ENCODE data around the gene PIAS3.
A peak's percentile ranks its signal among the peaks of the same experiment; 100 is the strongest.

Gene PIAS3

DNA sequence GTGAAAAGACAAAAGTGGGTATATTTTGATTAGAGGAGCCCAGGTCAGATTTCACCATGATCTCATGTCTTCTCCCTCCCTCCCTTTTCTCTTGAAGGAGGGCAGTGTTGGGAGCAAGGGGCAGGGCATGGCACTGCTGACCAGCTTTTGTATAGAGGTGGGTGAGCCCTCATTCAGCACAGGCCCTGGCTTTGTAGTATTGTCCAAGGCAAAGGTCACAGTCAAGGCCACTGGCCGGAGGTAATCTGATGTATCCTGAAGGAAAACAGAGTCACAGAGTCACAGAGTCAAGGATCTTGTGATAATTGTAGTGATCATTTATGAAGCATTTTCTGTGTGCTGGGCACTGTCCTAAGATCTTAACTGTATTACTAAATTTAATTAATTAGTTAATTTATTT lies 39.1 kb upstream of the PIAS3 start:
- TF ChIP-seq, protein P1, sequence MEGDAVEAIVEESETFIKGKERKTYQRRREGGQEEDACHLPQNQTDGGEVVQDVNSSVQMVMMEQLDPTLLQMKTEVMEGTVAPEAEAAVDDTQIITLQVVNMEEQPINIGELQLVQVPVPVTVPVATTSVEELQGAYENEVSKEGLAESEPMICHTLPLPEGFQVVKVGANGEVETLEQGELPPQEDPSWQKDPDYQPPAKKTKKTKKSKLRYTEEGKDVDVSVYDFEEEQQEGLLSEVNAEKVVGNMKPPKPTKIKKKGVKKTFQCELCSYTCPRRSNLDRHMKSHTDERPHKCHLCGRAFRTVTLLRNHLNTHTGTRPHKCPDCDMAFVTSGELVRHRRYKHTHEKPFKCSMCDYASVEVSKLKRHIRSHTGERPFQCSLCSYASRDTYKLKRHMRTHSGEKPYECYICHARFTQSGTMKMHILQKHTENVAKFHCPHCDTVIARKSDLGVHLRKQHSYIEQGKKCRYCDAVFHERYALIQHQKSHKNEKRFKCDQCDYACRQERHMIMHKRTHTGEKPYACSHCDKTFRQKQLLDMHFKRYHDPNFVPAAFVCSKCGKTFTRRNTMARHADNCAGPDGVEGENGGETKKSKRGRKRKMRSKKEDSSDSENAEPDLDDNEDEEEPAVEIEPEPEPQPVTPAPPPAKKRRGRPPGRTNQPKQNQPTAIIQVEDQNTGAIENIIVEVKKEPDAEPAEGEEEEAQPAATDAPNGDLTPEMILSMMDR (IDR thresholded peaks at IDR 0.05; ENCODE audit: unreplicated experiment in 3 of 3), result no peak
- H3K4me1 Mint-ChIP-seq, result peaks cover 9% of the 10 kb centered on the region
- no peaks in the 10 kb centered on the region for H3K9me3 Mint-ChIP-seq
- H3K27me3 Mint-ChIP-seq (ENCODE audit: low read depth), result no peaks in the 10 kb centered on the region
- no peak overlapping the region for H3K4me3 Mint-ChIP-seq
- no peak overlapping the region for H3K27ac Mint-ChIP-seq
- no peaks in the 10 kb centered on the region for H3K36me3 Mint-ChIP-seq (ENCODE audit: low read depth)

DNA sequence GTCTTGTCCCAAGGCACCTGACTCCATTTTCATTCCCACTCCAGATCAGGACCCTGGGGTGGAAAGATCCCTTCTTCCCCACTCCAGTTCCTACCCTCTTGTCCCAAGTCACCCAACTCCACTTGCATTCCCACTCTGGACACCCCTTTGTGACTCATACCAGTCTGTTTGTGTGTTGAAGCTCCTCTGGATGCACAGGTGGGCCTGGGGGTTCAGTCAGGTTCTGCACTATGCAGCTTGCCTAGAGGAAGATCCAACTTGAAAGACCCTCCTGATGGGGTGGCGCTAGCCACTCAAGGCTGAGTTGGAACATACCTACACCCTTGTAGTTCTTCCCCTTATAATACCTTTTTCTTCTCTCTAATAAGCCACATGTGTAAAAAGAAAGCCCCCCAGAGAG lies 36.6 kb upstream of the PIAS3 start:
- Mint-ChIP-seq H3K4me1 (peaks cover 29% of the 10 kb centered on the region), H3K9me3 (no peaks in the 10 kb centered on the region), H3K4me3 (no peak overlapping the region), H3K27ac (no peak overlapping the region), H3K27me3 (ENCODE audit: low read depth) (no peaks in the 10 kb centered on the region), H3K36me3 (ENCODE audit: low read depth) (no peaks in the 10 kb centered on the region)
- TF ChIP-seq, protein P1 (IDR thresholded peaks at IDR 0.05; ENCODE audit: unreplicated experiment in 3 of 3), result no peak

DNA sequence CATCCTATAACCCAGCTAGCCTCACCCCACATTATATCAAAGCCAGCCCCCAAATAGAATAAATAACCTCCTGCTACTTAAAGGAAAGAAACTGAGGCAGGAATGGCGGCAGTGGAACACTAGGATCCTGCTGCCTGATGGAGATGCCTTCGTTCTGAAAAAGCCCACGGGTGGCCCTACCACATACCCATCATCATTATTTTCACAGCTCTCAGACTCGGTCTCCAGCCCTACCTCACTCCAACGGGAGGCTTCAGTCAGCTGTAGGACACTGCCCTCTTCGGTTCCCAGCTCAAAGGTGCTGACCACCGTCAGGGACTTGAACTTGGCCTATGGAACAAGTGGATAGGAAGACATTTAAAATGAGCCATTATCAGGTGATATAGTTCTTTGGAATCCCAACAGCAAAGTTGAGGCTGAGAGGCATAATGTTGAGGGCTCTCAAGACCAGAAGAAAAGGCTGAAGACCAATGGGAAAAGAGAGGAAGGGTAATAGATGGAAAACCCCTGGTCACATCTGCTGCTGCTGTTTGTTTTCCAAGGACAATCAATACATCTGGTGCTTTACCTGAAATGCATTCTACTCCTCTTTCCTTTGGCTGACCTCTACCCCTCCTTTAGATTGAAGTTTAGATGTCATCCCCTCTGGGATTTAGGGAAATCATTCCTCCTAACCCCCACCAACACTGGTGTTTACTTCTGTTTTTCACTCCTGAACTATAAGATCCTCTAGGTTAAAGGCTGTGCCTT lies 34.6 kb upstream of the PIAS3 start:
- H3K36me3 Mint-ChIP-seq (ENCODE audit: low read depth), result no peaks in the 10 kb centered on the region
- H3K4me1 Mint-ChIP-seq, result peaks cover 34% of the 10 kb centered on the region
- no peaks in the 10 kb centered on the region for H3K9me3 Mint-ChIP-seq
- TF ChIP-seq, protein P1 (IDR thresholded peaks at IDR 0.05; ENCODE audit: unreplicated experiment in 3 of 3), result no peak
- no peaks in the 10 kb centered on the region for H3K27me3 Mint-ChIP-seq (ENCODE audit: low read depth)
- H3K27ac Mint-ChIP-seq, result peak overlapping the region in 2 of 3 experiments; percentile 96 to 98
- no peak overlapping the region for H3K4me3 Mint-ChIP-seq

DNA sequence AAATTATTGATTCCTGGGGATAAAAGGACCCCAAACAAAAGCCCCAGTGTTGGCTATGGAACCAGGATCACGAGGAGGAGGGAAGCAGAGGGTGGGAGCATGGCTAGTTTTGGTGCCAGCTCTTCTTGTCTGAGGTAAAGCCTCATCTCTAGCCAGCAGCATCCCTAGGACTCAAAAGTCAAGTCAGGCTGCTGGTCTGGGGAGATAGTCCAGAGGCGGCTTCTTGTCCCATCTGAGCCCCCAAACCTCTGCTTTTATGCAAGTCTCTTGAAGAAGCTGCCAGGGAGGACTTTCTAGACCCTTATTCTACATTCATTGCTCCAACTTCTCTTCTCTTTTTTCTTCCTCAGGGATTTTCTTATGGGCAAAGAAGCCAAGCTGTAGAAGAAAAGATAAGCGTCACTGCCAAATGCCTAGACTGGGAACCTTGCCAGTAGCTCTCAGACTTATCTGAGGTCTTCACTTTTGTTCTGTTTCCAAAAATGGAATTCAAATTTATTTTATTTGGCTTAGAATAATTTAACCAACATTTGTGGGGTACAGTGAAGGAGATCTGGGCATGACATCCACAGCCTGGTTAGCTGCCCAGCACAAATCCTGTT lies 33.7 kb upstream of the PIAS3 start:
- no peaks in the 10 kb centered on the region for H3K36me3 Mint-ChIP-seq (ENCODE audit: low read depth)

DNA sequence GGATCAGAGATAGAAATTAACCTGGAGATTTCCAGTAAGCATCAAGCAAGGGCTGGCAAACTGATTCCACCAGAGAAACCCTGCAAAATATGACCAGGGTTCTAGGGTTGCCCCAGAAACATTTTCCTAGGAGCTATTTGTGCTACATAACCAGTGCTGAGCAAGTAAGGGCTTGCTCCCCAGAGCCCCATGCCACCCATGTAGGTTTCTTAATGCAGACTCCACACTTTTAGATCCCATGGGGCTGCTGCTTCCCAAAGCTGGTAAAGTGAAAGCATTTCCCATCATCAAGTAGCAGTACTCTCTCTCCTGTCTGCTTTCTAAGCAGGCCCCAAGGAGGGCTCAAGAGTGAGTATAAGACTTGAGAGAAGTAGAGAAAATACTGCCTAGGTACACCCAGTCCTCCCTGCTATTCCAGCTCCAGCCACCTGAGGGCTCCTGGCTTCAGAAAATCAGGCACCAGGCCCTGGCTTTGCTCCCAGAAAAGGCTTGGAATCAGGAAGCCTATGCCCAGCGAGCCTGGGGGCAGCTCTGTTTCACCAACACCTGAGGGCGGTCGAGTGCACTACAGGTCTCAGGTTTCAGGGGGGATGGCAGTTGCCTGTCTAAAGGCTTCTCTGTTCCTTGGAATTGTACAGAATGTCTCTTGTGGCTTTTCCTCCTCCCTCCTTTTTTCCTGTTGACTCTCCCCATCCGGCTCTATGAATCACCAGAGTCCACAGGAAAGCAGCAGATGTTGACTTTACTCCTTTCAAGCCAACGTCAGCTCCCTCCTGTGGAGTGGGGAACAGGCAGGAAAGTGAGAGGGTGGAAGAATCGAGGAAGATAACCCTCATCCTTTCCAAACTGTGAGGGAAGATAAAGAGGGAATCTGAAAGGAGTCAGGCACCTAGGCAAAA lies 33.0 kb upstream of the PIAS3 start:
- Mint-ChIP-seq H3K27me3 (ENCODE audit: low read depth) (peaks cover 5% of the 10 kb centered on the region), H3K4me1 (peaks cover 45% of the 10 kb centered on the region), H3K27ac (peak overlapping the region; percentile 94 to 98 (median 96)), H3K9me3 (no peaks in the 10 kb centered on the region), H3K4me3 (peak overlapping the region; percentile 37 to 59 (median 55)), H3K36me3 (ENCODE audit: low read depth) (no peaks in the 10 kb centered on the region)
- TF ChIP-seq, protein P1 (IDR thresholded peaks at IDR 0.05; ENCODE audit: unreplicated experiment in 3 of 3), result peak; percentile 97 to 98 (median 98)

More for the DNA sequence above, 33.7 kb upstream of the PIAS3 start:
- TF ChIP-seq, protein P1 (IDR thresholded peaks at IDR 0.05; ENCODE audit: unreplicated experiment in 3 of 3), result no peak
- Mint-ChIP-seq H3K27ac (peak overlapping the region; percentile 94 to 98 (median 96)), H3K27me3 (ENCODE audit: low read depth) (peaks cover 4% of the 10 kb centered on the region), H3K4me3 (peak overlapping the region; percentile 37 to 59 (median 55)), H3K9me3 (no peaks in the 10 kb centered on the region), H3K4me1 (peaks cover 41% of the 10 kb centered on the region)

Measured in nephron (organoid).